Measurements from ENCODE around the gene CTDP1.
"Not testable (repeated sequence)": the region's sequence is repeated elsewhere in the genome, so short reads cannot be mapped to it uniquely, and the experiment has no call there.

Gene CTDP1

GRCh38 chr18:79718126-79718525 lies 38.5 kb downstream of the CTDP1 start:
- in situ Hi-C loops (cut with MboI; ENCODE audit: low pct_unique_long_range_greater_than_20kb, low sequenced_read_pairs, unreplicated experiment): no loop called here
- no peak for DNase-seq (ENCODE audit: low spot score)
- TF ChIP-seq CTCF (IDR thresholded peaks at IDR 0.05; ENCODE audit: extremely low read depth, insufficient read depth, missing control alignments): no peak

- in situ Hi-C loops (cut with MboI; ENCODE audit: low pct_unique_long_range_greater_than_20kb, low sequenced_read_pairs, unreplicated experiment): no loop called here
- no peak for TF ChIP-seq CTCF (IDR thresholded peaks at IDR 0.05; ENCODE audit: extremely low read depth, insufficient read depth, missing control alignments)
- no peak for DNase-seq (ENCODE audit: low spot score)
Measured at GRCh38 chr18:79718878-79719477, 39.4 kb downstream of the CTDP1 start.

GRCh38 chr18:79719478-79720358 lies 40.1 kb downstream of the CTDP1 start:
- in situ Hi-C loops (cut with MboI; ENCODE audit: low pct_unique_long_range_greater_than_20kb, low sequenced_read_pairs, unreplicated experiment); DNase-seq (ENCODE audit: low spot score): not testable (repeated sequence)

- in situ Hi-C loops (cut with MboI; ENCODE audit: low pct_unique_long_range_greater_than_20kb, low sequenced_read_pairs, unreplicated experiment): no loop called here
- DNase-seq (ENCODE audit: low spot score): no peak
- TF ChIP-seq CTCF (IDR thresholded peaks at IDR 0.05; ENCODE audit: extremely low read depth, insufficient read depth, missing control alignments): no peak
Measured at GRCh38 chr18:79720359-79720733, 40.7 kb downstream of the CTDP1 start.

GRCh38 chr18:79723036-79723435 lies 43.4 kb downstream of the CTDP1 start:
- TF ChIP-seq CTCF (IDR thresholded peaks at IDR 0.05; ENCODE audit: extremely low read depth, insufficient read depth, missing control alignments): no peak
- in situ Hi-C loops (cut with MboI; ENCODE audit: low pct_unique_long_range_greater_than_20kb, low sequenced_read_pairs, unreplicated experiment): no loop called here
- no peak for DNase-seq (ENCODE audit: low spot score)

- TF ChIP-seq CTCF (IDR thresholded peaks at IDR 0.05; ENCODE audit: extremely low read depth, insufficient read depth, missing control alignments): no peak
- DNase-seq (ENCODE audit: low spot score): no peak
- in situ Hi-C loops (cut with MboI; ENCODE audit: low pct_unique_long_range_greater_than_20kb, low sequenced_read_pairs, unreplicated experiment): no loop called here
Measured at GRCh38 chr18:79723628-79724027, 44.0 kb downstream of the CTDP1 start.

Data from GM13977 (cell line).